GM19452 (cell line): ENCODE measurements around the gene GCK.
A peak's percentile ranks its signal among the peaks of the same experiment; 100 is the strongest.
"Not testable (repeated sequence)": the region's sequence is repeated elsewhere in the genome, so short reads cannot be mapped to it uniquely, and the experiment has no call there.

ENCODE experiments used
- ATAC-seq: cut with Tn5 transposase; IDR thresholded peaks from one replicate; pipeline ENCODE4 v1.9.1; 2021; ENCODE audit not compliant: unreplicated experiment

GCK gene

DNA sequence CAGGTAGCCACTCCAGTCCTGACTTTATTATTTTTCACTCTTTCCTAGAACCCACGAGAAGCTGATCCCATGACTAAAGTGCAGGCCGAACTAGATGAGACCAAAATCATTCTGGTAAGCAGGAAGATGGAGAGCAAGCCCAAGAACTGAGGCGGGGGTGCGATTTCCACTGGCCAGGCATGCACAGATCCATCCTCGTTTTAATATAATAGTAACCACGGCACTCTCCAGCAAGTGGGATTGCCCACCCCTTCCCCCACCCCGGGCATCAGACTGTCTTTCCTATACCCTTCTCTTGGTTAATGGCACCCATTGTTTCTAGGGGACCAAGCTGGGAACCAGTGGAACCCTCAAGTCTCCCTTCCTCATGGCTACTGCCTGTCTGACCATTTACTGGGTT is 18.8 kb upstream of the GCK start:
- no peak for ATAC-seq

DNA sequence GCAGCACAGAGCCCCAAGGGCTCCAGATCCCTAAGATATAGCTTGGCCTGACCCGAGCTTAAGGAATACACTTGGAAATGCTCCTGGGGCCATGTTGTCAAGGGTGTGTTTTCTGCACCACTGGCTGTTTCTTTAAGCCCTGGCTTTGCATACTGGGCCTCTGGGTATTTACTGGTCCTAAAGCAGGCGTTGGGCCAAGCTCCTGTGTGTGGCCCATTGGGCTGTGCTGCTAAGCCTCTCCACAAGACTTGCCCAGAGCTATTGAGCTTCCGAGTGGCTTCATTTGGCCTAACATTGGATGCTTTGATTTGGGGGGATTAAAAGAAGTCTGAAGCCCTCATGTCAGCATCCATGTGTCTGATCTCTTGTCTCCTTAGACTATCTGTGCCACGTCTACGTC is 16.8 kb upstream of the GCK start:
- no peak for ATAC-seq

DNA sequence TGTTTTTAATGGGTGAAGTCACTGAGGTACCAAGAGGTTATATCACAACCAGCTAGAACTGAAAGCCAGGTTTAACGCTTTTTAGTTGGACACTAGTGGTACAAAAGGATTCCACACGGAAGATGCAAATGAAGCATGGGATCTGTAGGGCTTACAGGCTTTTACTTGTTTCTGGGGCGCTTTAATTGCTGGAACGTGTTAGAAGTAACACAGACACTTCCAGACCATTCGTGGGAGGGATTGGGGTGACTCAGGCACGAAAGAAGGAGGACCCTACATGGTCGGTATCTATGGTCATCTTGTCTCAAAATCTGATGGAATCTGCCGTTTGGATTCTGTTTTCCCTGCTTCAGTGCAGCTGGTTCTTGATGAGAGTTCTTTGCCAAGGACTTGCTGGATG is 12.6 kb upstream of the GCK start:
- no peak for ATAC-seq

- peak; percentile 99 for ATAC-seq
These were observed 11.6 kb upstream of the GCK start, which contains the start of gene YKT6 for GRCh38 chr7:44200699-44201461. Gene YKT6, plus strand, starts transcription at chr7:44200978. Its CDS starts 158 bp downstream, at chr7:44201136.

- not testable (repeated sequence) for ATAC-seq
These were observed 10.9 kb upstream of the GCK start for GRCh38 chr7:44200163-44200562.

DNA sequence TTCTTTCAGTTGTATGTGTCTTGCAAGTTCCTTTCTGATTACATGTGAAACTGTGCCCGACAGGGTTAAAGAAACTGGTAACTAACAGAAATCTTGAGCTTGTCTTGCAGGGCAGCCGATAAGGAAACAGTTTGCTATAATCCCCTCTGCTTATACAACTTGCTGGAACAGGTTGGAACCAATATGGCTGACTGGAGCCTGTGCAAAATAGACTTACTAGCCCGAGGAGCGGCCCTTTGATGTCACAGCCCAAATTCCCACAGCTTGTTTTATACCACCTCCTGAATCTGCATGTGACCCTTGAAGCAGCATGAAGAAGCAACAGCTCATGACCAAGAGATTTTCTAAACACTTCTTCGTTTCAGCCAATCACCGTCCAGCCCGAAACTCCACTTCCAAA is 8.2 kb upstream of the GCK start:
- ATAC-seq = no peak

- no peak for ATAC-seq
These were observed 7.2 kb upstream of the GCK start for GRCh38 chr7:44196450-44196872.

- no peak for ATAC-seq
These were observed 6.7 kb upstream of the GCK start for GRCh38 chr7:44195889-44196288.

- no peak for ATAC-seq
These were observed 5.4 kb upstream of the GCK start for GRCh38 chr7:44194562-44195145.

DNA sequence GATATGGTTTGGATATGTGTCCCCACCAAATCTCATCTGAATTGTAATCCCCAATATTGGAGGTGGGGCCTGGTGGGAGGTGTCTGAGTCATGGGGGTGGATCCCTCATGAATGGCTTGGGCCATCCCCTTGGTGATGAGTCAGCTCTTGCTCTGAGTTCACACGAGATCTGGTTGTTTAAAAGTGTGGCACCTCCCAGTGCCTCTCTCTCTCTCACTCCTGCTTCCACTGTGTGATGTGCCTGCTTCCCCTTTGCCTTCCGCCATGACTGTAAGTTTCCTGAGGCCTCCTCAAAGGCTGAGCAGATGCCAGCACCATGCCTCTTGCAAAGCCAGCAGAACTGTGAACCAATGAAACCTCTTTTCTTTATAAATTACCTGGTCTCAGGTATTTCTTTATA is 4.8 kb upstream of the GCK start:
- no peak for ATAC-seq

DNA sequence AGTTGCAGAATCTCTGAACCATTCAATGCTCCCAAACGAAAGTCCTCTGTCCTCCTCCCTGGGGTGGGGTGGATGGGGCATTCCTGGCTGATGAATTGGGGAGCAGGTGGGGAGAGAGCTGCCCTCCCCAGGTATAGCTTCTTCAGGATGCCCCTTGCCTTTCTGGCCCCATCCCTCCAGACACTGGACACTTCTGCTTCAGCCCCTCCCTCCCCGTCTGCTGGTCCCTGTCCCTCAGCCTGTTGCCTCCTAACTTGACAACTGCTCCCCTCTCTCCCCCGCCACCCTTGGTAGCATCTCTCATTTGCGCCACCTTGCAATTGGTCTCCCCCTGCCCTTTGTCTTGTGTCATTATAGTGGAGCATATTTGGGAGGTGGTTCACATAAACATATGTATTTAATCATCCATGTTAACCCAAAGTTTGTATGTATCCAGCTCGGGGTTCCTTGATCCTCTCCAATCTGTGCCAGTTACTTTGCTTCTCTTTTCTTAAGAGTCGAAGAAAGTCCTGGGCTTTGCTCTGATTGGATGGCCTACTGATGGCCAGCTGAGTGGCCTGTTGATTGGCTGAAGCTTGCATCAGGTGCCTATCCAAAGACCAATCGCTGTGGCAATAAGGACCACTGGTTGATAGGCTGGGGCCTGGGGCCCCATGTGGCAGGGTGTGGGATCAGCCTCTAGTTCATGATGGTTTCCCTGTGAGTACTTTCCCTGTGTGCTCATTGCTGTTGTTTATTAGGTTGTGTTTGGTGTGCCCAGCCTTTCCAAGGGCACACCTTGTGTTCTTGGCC is 4.0 kb upstream of the GCK start:
- ATAC-seq = no peak

DNA sequence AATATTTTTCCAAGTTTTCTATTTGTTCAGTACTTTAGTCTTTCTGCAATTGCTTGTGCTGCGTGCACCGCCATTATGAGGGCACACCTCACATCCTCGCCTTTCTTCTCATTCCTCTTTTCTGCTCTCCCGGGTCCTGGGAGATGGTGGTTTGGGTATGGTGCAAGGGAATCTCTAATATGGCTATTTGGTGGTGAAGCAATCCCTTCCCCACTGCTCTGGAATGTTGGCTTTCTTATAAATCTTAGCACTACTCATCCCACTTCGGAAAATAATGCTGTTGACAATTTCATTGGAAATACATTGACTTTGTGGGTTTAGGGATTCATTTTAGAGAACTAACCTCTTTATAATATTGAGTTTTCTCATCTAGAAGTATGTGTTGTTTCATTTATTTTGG is 1.9 kb upstream of the GCK start:
- no peak for ATAC-seq

DNA sequence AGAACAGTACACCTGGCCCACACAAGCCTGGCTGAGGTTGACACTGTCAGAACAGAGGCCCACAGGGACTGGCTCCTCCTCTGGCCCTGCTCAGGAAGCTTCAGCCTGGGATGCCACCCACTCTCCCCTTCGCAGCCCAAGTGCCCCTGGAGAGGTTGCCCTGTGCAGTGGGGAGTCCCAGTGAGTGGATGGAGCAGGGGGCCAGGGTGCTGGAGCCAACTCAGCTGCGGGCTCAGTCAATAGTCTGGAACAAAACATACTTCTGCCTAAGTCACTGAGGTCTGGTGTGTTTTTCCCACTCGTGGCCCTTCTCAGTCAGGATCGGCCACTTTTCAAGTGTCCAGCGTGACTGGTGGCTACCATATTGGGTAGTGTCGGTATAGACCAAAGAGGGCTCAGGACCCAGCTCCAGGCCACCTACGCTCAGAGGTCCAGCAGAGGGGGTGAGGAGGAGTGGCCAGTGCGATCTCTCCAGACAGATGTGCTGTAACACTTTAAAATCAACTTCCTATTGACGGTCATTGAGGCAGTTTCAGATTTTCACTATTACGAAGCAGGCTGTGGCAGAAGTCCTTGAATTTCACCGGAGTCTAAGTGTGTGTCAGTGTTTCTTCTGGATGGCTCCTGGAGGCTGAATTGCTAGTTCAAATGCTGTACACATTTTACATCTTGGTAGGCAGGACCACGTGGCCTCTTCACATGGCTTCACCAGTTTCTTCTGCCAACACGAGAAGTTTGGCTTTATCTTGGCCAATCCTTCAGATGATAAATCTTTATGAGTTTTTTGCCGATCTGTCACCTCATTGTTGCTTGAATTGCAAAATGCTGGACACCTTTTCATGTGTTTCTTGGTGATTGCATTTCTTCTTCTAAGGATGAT is 994 bp upstream of the GCK start:
- no peak for ATAC-seq

DNA sequence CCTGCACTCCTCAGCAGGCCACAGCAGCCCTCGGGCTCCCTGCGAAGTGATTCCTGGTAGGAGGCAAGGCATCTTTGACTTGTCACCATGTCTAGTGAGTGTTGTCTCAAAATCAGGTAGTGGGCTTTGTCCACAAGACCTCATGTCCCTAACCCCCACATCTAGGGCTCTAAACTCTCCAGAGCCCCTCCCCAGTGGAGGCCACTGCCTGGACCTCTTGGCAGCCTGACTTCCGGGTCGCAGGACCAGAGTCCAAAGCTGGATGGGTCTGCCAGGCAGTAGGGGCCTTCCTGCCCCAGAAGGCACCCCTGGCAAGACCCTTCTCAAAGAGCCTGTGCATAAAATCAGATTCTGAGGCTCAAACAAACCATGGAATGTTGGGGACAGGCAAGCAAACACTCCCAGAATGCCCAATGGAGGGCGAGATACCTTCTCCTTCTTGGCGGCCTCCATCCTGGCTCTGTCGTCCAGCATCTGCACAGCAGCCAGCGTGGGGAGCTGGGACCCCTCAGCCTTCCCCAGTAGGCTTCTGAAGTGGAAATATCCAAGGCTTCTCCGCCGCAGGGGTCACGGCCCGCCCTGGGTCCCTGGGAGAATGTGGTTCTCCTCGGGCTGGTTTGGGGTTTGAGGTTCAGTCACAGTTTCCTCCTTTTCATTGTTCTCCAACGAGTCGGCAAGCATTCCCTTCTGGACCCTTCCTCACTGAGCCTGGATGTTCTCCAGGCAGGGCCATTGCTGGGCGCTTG is 586 bp downstream of the GCK start:
- no peak for ATAC-seq

- no peak for ATAC-seq
These were observed 1.4 kb downstream of the GCK start for GRCh38 chr7:44187636-44188416.

- no peak for ATAC-seq
These were observed 2.5 kb downstream of the GCK start for GRCh38 chr7:44186736-44187135.

- no peak for ATAC-seq
These were observed 3.5 kb downstream of the GCK start for GRCh38 chr7:44185729-44186128.

DNA sequence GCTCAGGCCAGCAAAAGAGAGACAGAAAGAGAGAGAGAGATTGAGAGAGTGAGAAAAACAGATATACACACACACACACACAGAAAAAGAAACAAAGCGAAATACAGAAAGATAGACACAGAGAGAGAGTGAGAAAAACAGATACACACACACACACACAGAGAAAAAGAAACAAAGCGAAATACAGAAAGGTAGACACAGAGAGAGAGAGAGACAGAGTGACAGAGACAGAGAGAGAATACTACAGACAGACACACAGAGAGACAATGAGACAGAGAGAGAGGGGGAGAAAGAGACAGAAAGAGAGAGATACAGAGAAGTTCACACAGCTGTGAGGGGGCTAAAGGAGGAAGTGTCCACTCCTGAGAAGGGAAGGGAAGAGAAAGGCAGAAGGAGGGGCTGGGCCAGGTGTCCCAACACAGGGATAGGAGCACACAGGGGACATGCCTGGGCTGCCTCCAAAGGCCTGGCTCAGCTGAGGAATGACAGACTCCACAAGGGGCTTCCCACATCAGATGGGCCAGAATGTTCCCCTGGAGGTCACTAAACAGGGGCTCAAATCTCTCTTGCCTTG is 4.3 kb downstream of the GCK start:
- ATAC-seq = no peak

DNA sequence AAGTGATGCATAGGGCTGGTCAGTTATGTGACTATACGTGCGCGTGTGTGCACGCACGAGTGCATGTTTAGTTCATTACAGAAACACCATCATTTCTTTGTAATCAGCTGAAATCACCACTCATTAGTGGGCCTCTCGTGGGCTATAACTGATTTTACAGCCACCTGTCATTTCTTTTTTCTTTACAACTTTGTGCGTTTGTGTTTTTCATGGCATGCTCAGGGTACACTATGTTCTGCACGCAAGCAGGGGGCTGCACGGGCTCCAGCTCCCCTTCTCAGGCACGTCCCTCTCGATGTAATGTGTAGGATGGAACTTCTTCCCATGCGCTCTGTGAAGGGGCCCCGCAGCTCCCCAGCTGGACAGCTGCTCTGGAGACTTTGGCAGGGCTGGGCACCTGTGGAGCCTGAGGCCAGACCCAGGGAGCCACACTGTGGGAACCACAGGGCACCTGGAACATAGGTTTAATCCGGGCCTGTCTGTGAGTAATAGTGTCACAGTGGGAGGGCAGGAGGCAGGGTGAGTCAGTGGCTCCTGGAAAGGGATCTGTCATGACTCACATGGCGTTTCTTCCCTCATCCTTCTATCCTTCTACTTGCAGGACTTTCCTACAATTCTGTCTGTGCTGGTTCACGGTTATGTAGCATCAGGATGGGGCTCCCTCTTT is 4.9 kb downstream of the GCK start:
- ATAC-seq = no peak
